Measurements from ENCODE around the gene PDLIM1. TPM values are rescaled to one million over a fixed set of nuclear protein-coding genes. Genes with fewer than 3 reads are reported as not detected.
A peak's percentile ranks its signal among the peaks of the same experiment; 100 is the strongest.

Gene PDLIM1
- polyA plus RNA-seq, 1 of the 3 experiments (the other 2 are of a cell fraction), result 97.2 TPM

- Histone ChIP-seq H3K27ac (ENCODE audit: low read depth in 2 of 2, low read length in 1 of 2) (no peak overlapping the region), H3K9me2 (no peaks in the 10 kb centered on the region), H3K27me3 (ENCODE audit: insufficient read depth) (no peaks in the 10 kb centered on the region), H3K79me2 (ENCODE audit: insufficient read depth) (no peaks in the 10 kb centered on the region), H3K4me2 (no peak overlapping the region), H3K9me3 (no peaks in the 10 kb centered on the region), H3F3A (replicated peaks; ENCODE audit: insufficient read depth) (peaks cover 6% of the 10 kb centered on the region), H3K4me3 (ENCODE audit: low read depth in 2 of 2, low read length in 1 of 2) (no peak overlapping the region), H4K20me1 (ENCODE audit: insufficient read depth) (no peaks in the 10 kb centered on the region), H3K36me3 (replicated peaks in 1 of 2; ENCODE audit: control insufficient read depth in 1 of 2, insufficient read depth in 2 of 2, low read length in 1 of 2) (no peaks in the 10 kb centered on the region), H3K9ac (no peak overlapping the region), H2AFZ (ENCODE audit: low read depth) (no peak overlapping the region), H3K4me1 (ENCODE audit: control insufficient read depth in 1 of 2, insufficient read depth in 2 of 2, low read depth in 1 of 2, low read length in 1 of 2) (peaks cover 2 to 10% of the 10 kb centered on the region in 2 experiments; a peak in 1 of 4 replicates)
- POLR2A ChIA-PET, result no interaction called here
- CTCF ChIA-PET, result interaction anchor here (1.8 kb wide), 1 partner anchor 89 kb away, joined by 4 read pairs; no protein-coding TSS in a partner anchor
- no peak for TF ChIP-seq FOXM1 (IDR thresholded peaks at IDR 0.05; ENCODE audit: low read depth)
- TF ChIP-seq FOXJ3 (CRISPR knock-in tag; IDR thresholded peaks at IDR 0.05), result no peak
- TF ChIP-seq EP300 (IDR thresholded peaks at IDR 0.05; ENCODE audit: borderline replicate concordance in 1 of 2, low read depth in 1 of 2, low read length in 1 of 2), result no peak
- no peak for TF ChIP-seq FOSL2 (IDR thresholded peaks at IDR 0.05; ENCODE audit: borderline replicate concordance, low read depth)
- TF ChIP-seq, protein P1, sequence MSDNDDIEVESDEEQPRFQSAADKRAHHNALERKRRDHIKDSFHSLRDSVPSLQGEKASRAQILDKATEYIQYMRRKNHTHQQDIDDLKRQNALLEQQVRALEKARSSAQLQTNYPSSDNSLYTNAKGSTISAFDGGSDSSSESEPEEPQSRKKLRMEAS (IDR thresholded peaks at IDR 0.05; ENCODE audit: low read depth), result no peak
- TF ChIP-seq JUND (IDR thresholded peaks at IDR 0.05), result no peak
- DNase-seq, result no peak
- 93% methylated on average over 4 of the region's 4 CpGs for WGBS (ENCODE audit: low lambda C conversion rate)
These were observed 42.0 kb upstream of the PDLIM1 start for GRCh38 chr10:95332666-95333249.

- Histone ChIP-seq H3K9me2 (no peaks in the 10 kb centered on the region), H3K4me1 (ENCODE audit: control insufficient read depth in 1 of 2, insufficient read depth in 2 of 2, low read depth in 1 of 2, low read length in 1 of 2) (peaks cover 10% of the 10 kb centered on the region in 2 experiments; a peak in 2 of 4 replicates), H3K79me2 (ENCODE audit: insufficient read depth) (no peaks in the 10 kb centered on the region), H3K27ac (ENCODE audit: low read depth in 2 of 2, low read length in 1 of 2) (no peak overlapping the region), H3K36me3 (replicated peaks in 1 of 2; ENCODE audit: control insufficient read depth in 1 of 2, insufficient read depth in 2 of 2, low read length in 1 of 2) (no peaks in the 10 kb centered on the region), H3K4me3 (ENCODE audit: low read depth in 2 of 2, low read length in 1 of 2) (no peak overlapping the region), H3K9ac (no peak overlapping the region), H3K27me3 (ENCODE audit: insufficient read depth) (no peaks in the 10 kb centered on the region), H3K9me3 (no peaks in the 10 kb centered on the region), H3F3A (replicated peaks; ENCODE audit: insufficient read depth) (peaks cover 6% of the 10 kb centered on the region), H3K4me2 (no peak overlapping the region), H4K20me1 (ENCODE audit: insufficient read depth) (no peaks in the 10 kb centered on the region), H2AFZ (ENCODE audit: low read depth) (no peak overlapping the region)
- ChIA-PET POLR2A (no interaction called here), CTCF (interaction anchor here (1.1 to 1.6 kb wide), 2 partner anchors 9 to 31 kb away, joined by 3 to 5 read pairs; no protein-coding TSS in a partner anchor)
- WGBS (ENCODE audit: low lambda C conversion rate), result 69% methylated on average over 3 of the region's 3 CpGs
- no peak for DNase-seq
- TF ChIP-seq EP300 (IDR thresholded peaks at IDR 0.05; ENCODE audit: borderline replicate concordance in 1 of 2, low read depth in 1 of 2, low read length in 1 of 2) (0 out of 4 replicates have a peak, but pooled peaks of 1 of the 2 experiments have one; percentile 8), POLR2AphosphoS5 (IDR thresholded peaks at IDR 0.05; ENCODE audit: low read depth, low read length) (no peak)
These were observed 40.9 kb upstream of the PDLIM1 start for GRCh38 chr10:95331596-95332130.

GRCh38 chr10:95330966-95331453 lies 40.2 kb upstream of the PDLIM1 start:
- H3F3A ChIP-seq (replicated peaks; ENCODE audit: insufficient read depth), result peaks cover 6% of the 10 kb centered on the region
- H3K9me3 ChIP-seq, result no peaks in the 10 kb centered on the region
- no peaks in the 10 kb centered on the region for H3K27me3 ChIP-seq (ENCODE audit: insufficient read depth)
- no peak overlapping the region for H3K27ac ChIP-seq (ENCODE audit: low read depth in 2 of 2, low read length in 1 of 2)
- ChIA-PET POLR2A (no interaction called here), CTCF (interaction anchor here (1.1 to 1.6 kb wide), 2 partner anchors 9 to 32 kb away, joined by 3 to 5 read pairs; no protein-coding TSS in a partner anchor)
- H2AFZ ChIP-seq (ENCODE audit: low read depth), result no peak overlapping the region
- H3K36me3 ChIP-seq (replicated peaks in 1 of 2; ENCODE audit: control insufficient read depth in 1 of 2, insufficient read depth in 2 of 2, low read length in 1 of 2), result no peaks in the 10 kb centered on the region
- 71% methylated on average over 1 of the region's 1 CpG for WGBS (ENCODE audit: low lambda C conversion rate)
- peaks cover 10% of the 10 kb centered on the region in 2 experiments; a peak in 2 of 4 replicates for H3K4me1 ChIP-seq (ENCODE audit: control insufficient read depth in 1 of 2, insufficient read depth in 2 of 2, low read depth in 1 of 2, low read length in 1 of 2)
- DNase-seq, result no peak
- H3K79me2 ChIP-seq (ENCODE audit: insufficient read depth), result no peaks in the 10 kb centered on the region
- no peaks in the 10 kb centered on the region for H4K20me1 ChIP-seq (ENCODE audit: insufficient read depth)
- H3K4me3 ChIP-seq (ENCODE audit: low read depth in 2 of 2, low read length in 1 of 2), result no peak overlapping the region
- H3K4me2 ChIP-seq, result no peak overlapping the region
- no peak overlapping the region for H3K9ac ChIP-seq
- H3K9me2 ChIP-seq, result no peaks in the 10 kb centered on the region
- TF ChIP-seq NRF1 (IDR thresholded peaks at IDR 0.05; ENCODE audit: low read depth, low read length) (no peak), TEAD4 (IDR thresholded peaks at IDR 0.05; ENCODE audit: borderline replicate concordance, insufficient read depth) (no peak), EZH2phosphoT487 (IDR thresholded peaks at IDR 0.05; ENCODE audit: borderline replicate concordance, low read depth) (no peak), FOXM1 (IDR thresholded peaks at IDR 0.05; ENCODE audit: low read depth) (no peak), SMC3 (IDR thresholded peaks at IDR 0.05; ENCODE audit: low read depth, low read length) (no peak), MXI1 (IDR thresholded peaks at IDR 0.05; ENCODE audit: low read depth, low read length) (no peak), CHD2 (IDR thresholded peaks at IDR 0.05; ENCODE audit: low read length, partially characterized antibody) (no peak), JUND (IDR thresholded peaks at IDR 0.05) (no peak), RXRA (IDR thresholded peaks at IDR 0.05; ENCODE audit: borderline replicate concordance, low read depth) (no peak)
- TF ChIP-seq, protein P2, sequence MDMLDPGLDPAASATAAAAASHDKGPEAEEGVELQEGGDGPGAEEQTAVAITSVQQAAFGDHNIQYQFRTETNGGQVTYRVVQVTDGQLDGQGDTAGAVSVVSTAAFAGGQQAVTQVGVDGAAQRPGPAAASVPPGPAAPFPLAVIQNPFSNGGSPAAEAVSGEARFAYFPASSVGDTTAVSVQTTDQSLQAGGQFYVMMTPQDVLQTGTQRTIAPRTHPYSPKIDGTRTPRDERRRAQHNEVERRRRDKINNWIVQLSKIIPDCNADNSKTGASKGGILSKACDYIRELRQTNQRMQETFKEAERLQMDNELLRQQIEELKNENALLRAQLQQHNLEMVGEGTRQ (IDR thresholded peaks at IDR 0.05; ENCODE audit: borderline replicate concordance, low read depth, low read length), result no peak
- TF ChIP-seq, protein P3, sequence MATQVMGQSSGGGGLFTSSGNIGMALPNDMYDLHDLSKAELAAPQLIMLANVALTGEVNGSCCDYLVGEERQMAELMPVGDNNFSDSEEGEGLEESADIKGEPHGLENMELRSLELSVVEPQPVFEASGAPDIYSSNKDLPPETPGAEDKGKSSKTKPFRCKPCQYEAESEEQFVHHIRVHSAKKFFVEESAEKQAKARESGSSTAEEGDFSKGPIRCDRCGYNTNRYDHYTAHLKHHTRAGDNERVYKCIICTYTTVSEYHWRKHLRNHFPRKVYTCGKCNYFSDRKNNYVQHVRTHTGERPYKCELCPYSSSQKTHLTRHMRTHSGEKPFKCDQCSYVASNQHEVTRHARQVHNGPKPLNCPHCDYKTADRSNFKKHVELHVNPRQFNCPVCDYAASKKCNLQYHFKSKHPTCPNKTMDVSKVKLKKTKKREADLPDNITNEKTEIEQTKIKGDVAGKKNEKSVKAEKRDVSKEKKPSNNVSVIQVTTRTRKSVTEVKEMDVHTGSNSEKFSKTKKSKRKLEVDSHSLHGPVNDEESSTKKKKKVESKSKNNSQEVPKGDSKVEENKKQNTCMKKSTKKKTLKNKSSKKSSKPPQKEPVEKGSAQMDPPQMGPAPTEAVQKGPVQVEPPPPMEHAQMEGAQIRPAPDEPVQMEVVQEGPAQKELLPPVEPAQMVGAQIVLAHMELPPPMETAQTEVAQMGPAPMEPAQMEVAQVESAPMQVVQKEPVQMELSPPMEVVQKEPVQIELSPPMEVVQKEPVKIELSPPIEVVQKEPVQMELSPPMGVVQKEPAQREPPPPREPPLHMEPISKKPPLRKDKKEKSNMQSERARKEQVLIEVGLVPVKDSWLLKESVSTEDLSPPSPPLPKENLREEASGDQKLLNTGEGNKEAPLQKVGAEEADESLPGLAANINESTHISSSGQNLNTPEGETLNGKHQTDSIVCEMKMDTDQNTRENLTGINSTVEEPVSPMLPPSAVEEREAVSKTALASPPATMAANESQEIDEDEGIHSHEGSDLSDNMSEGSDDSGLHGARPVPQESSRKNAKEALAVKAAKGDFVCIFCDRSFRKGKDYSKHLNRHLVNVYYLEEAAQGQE (IDR thresholded peaks at IDR 0.05; ENCODE audit: low read depth, low read length), result no peak

Measured in SK-N-SH (cell line).